ENCODE data around the gene DUXA.
A peak's percentile ranks its signal among the peaks of the same experiment; 100 is the strongest.
"Not testable (repeated sequence)": the region's sequence is repeated elsewhere in the genome, so short reads cannot be mapped to it uniquely, and the experiment has no call there.

DUXA gene

DNA sequence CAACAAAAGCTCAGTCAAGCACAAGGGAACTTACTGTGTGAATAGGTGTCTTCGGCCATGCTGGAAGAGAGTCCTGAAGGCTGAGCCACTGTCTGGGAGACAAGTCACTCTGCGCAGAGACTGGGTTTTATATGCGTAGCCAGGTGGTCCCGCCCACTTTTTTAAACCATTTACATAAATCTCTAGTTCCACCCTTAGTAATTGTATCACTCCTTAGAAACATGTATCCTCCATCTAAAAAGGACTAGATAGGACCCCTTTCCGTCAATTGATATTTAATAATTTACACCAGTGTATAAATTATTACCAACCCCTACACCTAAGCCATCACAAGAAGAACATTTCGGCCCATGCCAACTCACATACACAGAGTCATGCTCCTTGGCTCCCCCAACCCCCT is at the start of gene DUXA:
Gene DUXA, minus strand, starts transcription at position 101 of the 400 bp plus-strand sequence. Its CDS starts 42 bp downstream, at position 59.
- no peak within 1 kb of the TSS for H3K4me3 ChIP-seq (replicated peaks; ENCODE audit: low read depth, low read length)
- TF ChIP-seq, protein P1, sequence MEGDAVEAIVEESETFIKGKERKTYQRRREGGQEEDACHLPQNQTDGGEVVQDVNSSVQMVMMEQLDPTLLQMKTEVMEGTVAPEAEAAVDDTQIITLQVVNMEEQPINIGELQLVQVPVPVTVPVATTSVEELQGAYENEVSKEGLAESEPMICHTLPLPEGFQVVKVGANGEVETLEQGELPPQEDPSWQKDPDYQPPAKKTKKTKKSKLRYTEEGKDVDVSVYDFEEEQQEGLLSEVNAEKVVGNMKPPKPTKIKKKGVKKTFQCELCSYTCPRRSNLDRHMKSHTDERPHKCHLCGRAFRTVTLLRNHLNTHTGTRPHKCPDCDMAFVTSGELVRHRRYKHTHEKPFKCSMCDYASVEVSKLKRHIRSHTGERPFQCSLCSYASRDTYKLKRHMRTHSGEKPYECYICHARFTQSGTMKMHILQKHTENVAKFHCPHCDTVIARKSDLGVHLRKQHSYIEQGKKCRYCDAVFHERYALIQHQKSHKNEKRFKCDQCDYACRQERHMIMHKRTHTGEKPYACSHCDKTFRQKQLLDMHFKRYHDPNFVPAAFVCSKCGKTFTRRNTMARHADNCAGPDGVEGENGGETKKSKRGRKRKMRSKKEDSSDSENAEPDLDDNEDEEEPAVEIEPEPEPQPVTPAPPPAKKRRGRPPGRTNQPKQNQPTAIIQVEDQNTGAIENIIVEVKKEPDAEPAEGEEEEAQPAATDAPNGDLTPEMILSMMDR (IDR thresholded peaks at IDR 0.05; ENCODE audit: low read depth, low read length, missing control alignments), result no peak
- DNase-seq (ENCODE audit: extremely low read depth, low read depth), result no peak

DNA sequence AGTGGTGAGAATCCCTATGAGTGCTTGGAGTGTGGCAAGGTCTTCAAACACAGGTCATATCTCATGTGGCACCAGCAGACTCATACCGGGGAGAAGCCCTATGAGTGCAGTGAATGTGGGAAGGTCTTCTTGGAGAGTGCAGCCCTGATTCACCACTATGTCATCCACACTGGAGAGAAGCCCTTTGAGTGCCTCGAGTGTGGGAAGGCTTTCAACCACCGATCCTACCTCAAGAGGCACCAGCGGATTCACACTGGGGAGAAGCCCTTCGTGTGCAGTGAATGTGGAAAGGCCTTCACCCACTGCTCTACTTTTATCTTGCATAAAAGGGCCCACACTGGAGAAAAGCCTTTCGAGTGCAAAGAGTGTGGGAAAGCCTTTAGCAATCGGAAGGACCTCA is 44.8 kb upstream of the DUXA start:
- TF ChIP-seq, protein P1 (IDR thresholded peaks at IDR 0.05; ENCODE audit: low read depth, low read length, missing control alignments), result no peak
- no peak for DNase-seq (ENCODE audit: extremely low read depth, low read depth)
- H3K4me3 ChIP-seq (replicated peaks; ENCODE audit: low read depth, low read length), result no peak overlapping the region

DNA sequence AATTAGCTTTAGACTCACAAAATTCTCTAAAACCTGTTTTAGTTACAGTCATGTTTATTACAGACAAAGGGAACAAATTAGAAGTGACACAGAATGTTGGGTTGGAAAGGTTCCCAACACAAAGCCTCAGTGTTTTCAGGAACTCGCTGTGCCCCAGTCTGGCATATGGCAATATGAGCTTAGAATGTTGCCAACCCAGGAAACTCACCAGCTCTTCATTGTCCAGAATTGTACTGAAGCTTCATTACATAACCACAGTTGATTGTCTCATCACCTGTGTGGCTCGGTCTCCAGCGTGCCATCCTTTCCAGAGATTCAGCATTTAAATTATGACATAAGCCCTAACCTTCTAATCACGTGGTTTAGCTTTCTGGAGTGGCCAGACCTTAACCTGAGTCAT is 43.1 kb upstream of the DUXA start:
- TF ChIP-seq, protein P1 (IDR thresholded peaks at IDR 0.05; ENCODE audit: low read depth, low read length, missing control alignments), result no peak
- no peak for DNase-seq (ENCODE audit: extremely low read depth, low read depth)
- no peak overlapping the region for H3K4me3 ChIP-seq (replicated peaks; ENCODE audit: low read depth, low read length)

DNA sequence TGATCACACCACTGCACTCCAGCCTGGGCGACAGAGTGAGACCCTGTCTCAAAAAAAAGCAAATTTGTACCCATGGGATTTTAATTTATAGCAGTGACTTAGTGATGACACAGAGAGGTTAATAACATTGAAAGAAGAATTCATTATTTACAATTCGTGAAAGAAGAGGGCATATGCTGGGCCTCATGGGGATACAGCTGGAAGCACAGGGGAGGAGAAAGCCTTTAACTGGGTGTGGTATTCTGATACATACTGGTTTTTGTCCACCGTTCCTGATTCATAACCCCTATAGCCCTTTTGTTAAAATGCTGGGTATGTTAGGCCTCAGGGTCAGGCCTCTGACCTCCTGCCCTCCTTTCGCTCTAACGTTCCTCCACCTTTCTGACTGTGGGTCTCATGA is 34.9 kb upstream of the DUXA start:
- no peak overlapping the region for H3K4me3 ChIP-seq (replicated peaks; ENCODE audit: low read depth, low read length)
- TF ChIP-seq, protein P1 (IDR thresholded peaks at IDR 0.05; ENCODE audit: low read depth, low read length, missing control alignments), result no peak
- no peak for DNase-seq (ENCODE audit: extremely low read depth, low read depth)

DNA sequence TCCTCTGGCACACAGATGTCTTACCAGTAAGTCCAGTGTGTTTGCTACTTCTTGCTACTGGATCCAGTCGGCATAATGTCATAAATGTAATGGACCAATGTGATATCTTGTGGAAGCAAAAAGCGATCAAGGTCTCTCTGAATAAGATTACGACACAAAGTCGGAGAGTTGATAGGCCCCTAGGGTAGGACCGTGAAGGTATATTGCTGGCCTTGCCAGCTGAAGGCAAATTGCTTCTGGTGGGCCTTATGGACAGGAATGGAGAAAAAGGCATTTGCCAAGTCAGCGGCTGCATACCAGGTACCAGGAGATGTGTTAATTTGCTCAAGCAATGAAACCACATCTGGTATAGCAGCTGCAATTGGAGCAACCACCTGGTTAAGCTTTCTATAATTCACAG is 30.6 kb upstream of the DUXA start:
- not testable (repeated sequence) for DNase-seq (ENCODE audit: extremely low read depth, low read depth); H3K4me3 ChIP-seq (replicated peaks; ENCODE audit: low read depth, low read length)

DNA sequence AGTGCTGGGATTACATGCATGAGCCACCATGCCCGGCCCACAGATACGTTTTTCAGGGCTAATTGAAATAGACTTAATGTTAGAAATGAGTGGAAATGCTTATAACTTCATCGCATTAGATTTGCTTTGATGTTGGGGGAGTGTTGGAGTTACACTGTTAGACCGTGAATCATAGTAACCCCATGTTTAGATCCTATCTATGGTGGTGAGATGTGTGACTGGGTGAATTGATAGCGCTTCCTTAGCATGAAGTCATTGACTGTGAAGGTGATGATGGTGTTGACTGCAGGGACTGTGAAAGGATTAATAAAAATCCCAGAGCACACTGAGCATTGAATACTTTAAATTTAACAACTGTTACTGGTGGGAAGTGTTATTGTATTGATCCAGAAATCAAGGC is 25.7 kb upstream of the DUXA start:
- TF ChIP-seq, protein P1 (IDR thresholded peaks at IDR 0.05; ENCODE audit: low read depth, low read length, missing control alignments), result no peak
- peak overlapping the region; percentile 92 for H3K4me3 ChIP-seq (replicated peaks; ENCODE audit: low read depth, low read length)
- no peak for DNase-seq (ENCODE audit: extremely low read depth, low read depth)

DNA sequence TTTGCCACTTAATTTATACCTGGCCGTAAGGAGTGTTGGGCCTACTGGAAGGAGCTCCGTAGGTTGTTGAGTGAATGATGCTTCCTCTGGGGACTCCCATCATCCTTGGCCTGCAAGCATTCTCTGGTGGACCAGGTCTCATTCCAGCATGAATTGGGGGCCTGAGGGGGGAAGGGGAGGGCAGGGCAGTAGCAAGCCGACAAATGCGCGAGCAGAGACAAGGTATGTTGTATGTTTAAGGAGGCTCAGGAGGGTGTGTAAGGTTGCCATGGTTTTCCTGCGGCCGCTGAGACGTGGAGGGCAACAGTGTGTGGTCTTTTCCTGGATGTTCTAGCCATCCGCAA is 24.8 kb upstream of the DUXA start:
- TF ChIP-seq, protein P1 (IDR thresholded peaks at IDR 0.05; ENCODE audit: low read depth, low read length, missing control alignments), result no peak
- DNase-seq (ENCODE audit: extremely low read depth, low read depth), result no peak
- H3K4me3 ChIP-seq (replicated peaks; ENCODE audit: low read depth, low read length), result peak overlapping the region; percentile 92
